Lower leg skin (tissue), 4 donors: ENCODE results near the gene ATF2. TPM values are rescaled to one million over a fixed set of nuclear protein-coding genes. Genes with fewer than 3 reads are reported as not detected.
A peak's percentile ranks its signal among the peaks of the same experiment; 100 is the strongest.

Experiments used
- DNase-seq, 2 donors: peaks; one replicate each; pipeline ENCODE4 v3.0.0-alpha.2; 2019; ENCODE audit warnings: low spot score in 2 of 2
- H3K4me3 ChIP-seq: fragments of 200-600 bp; sonication (generic); 2 replicates; pipeline ENCODE4 v1.5.1; 2017; ENCODE audit warnings: mild to moderate bottlenecking, low read depth; ENCODE audit not compliant: poor library complexity, severe bottlenecking
- CTCF ChIP-seq, 3 donors: fragments of 450-650 bp; IDR thresholded peaks; one replicate each; pipeline ENCODE4 v1.5.1; 2016; ENCODE audit warnings: antibody characterized with exemption in 3 of 3, mild to moderate bottlenecking in 3 of 3, moderate library complexity in 2 of 3
- POLR2A ChIP-seq, 2 donors: fragments of 450-650 bp; IDR thresholded peaks; one replicate each; pipeline ENCODE4 v1.6.1; 2016 to 2017; ENCODE audit warnings: antibody characterized with exemption in 2 of 2, mild to moderate bottlenecking in 1 of 2, moderate library complexity in 1 of 2
- WGBS, 2 donors: methylation state at CpG; one replicate each; pipeline ENCODE4 v1.1.5; 2018; 5-methylcytosine and 5-hydroxymethylcytosine counted together
- intact Hi-C: fragments of 100-400 bp; cut with DNase I; formaldehyde crosslinking; loops from one replicate; pipeline ENCODE4 v1.15.0; 2023; ENCODE audit warnings: low total_unique reads
- total RNA-seq, 4 donors: library from RNA; depleted of rRNA; stranded (reverse); fragments of >200 nt; gene quantifications; one replicate each; pipeline ENCODE4 v1.1.0, GENCODE V29; 2016

The ATF2 gene
- total RNA-seq, 4 donors from 2014 or later, result 19.1 to 24.5 (median 21.5) TPM

GRCh38 chr2:175180701-175181103, 12.7 kb upstream of the ATF2 start:
- H3K4me3 ChIP-seq, result peak overlapping the region; percentile 76
- 4 to 5% methylated on average over 10 of the region's 10 CpGs for WGBS, 2 donors
- no peak for TF ChIP-seq CTCF (IDR thresholded peaks at IDR 0.05)
- no peak for TF ChIP-seq POLR2A (IDR thresholded peaks at IDR 0.05)
- DNase-seq, result peak in 1 of 2 donors; percentile 20
- intact Hi-C loops, result no loop called here

DNA sequence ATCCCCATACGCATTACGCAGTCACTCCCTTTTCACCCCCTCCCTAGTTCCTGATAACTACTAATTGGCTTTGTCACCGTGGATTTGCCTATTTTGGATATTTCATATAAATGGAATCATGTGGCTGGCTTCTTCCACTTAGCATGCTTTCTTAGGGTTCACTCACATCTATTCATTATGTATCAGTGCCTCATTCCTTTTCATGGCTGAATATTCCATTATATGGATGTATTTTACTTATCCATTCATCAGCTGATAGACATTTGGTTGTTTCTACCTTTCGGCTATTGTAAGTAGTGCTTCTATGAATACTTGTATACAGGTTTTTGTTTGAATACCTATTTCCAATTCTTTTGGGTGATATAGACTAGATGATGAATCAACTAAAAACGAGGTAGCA, 8.6 kb upstream of the ATF2 start:
- TF ChIP-seq POLR2A (IDR thresholded peaks at IDR 0.05) (no peak), CTCF (IDR thresholded peaks at IDR 0.05) (no peak)
- H3K4me3 ChIP-seq, result no peak overlapping the region
- DNase-seq, result no peak
- 73 to 77% methylated on average over 5 of the region's 5 CpGs for WGBS, 2 donors
- intact Hi-C loops, result no loop called here

DNA sequence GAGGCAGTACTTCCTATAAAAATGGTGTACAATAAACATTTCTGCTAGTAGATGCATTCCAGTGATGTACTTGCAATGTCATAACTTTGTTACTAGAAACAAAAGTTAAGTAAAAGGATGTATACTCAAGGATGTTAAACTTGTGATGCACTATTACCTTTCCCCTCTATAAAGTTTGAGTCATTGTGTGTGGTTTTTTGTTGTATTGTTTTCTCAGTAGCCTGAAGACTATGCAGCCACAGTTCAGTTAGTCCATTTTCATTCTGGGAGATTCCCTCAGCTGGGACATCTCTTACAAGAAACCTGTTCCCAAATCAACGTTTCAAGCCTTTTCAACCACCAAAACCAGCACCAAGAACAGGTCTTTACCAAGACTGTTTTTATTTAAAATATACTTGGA, 7.9 kb upstream of the ATF2 start:
- no peak overlapping the region for H3K4me3 ChIP-seq
- 77 to 78% methylated on average over 1 of the region's 1 CpG for WGBS, 2 donors
- no peak for TF ChIP-seq POLR2A (IDR thresholded peaks at IDR 0.05)
- intact Hi-C loops, result no loop called here
- DNase-seq, result no peak

GRCh38 chr2:175175320-175175719, 7.3 kb upstream of the ATF2 start:
- DNase-seq, result no peak
- H3K4me3 ChIP-seq, result no peak overlapping the region
- TF ChIP-seq POLR2A (IDR thresholded peaks at IDR 0.05) (no peak), CTCF (IDR thresholded peaks at IDR 0.05) (no peak)
- intact Hi-C loops, result no loop called here
- WGBS, 2 donors, result 75 to 86% methylated on average over 2 of the region's 2 CpGs

- DNase-seq, result no peak
- no peak overlapping the region for H3K4me3 ChIP-seq
- TF ChIP-seq POLR2A (IDR thresholded peaks at IDR 0.05) (no peak), CTCF (IDR thresholded peaks at IDR 0.05) (no peak)
- 83 to 94% methylated on average over 3 of the region's 3 CpGs for WGBS, 2 donors
- intact Hi-C loops, result no loop called here
These were observed 2.8 kb upstream of the ATF2 start for GRCh38 chr2:175170659-175171304.

- DNase-seq, result no peak
- intact Hi-C loops, result no loop called here
- WGBS, 2 donors, result 51 to 52% methylated on average over 3 of the region's 3 CpGs
- TF ChIP-seq POLR2A (IDR thresholded peaks at IDR 0.05) (no peak), CTCF (IDR thresholded peaks at IDR 0.05) (no peak)
- H3K4me3 ChIP-seq, result no peak overlapping the region
These were observed 1.2 kb upstream of the ATF2 start for GRCh38 chr2:175169191-175169590.
